K562 (cell line): ENCODE measurements around the gene TANC1. TPM values are rescaled to one million over a fixed set of nuclear protein-coding genes. Genes with fewer than 3 reads are reported as not detected.

Source experiments
- ATAC-seq: fragments of 200-7000 bp; cut with Tn5 transposase; 3 replicates; pipeline ENCODE4 v1.9.1; 2020; ENCODE audit warnings: moderate library complexity
- BruUV-seq: library from RNA; stranded (reverse); fragments of 400-500 nt; replicated peaks from 2 replicates; lab custom pipeline; 2021; lab: Mats Ljungman, UMichigan
- CTCF ChIA-PET: fragments of 300-600 bp; formaldehyde crosslinking; extraction: SDS; loops from one replicate; lab custom pipeline; 2021; ENCODE audit warnings: low intra/inter-chr PET ratio; lab: Yijun Ruan, JAX
- POLR2A ChIA-PET: fragments of 300-600, 350-650 bp; sonication (Branson Sonifier 250); formaldehyde crosslinking; extraction: SDS; loops from one replicate; lab custom pipeline; 2021; ENCODE audit warnings: antibody characterized with exemption, inconsistent platforms; lab: Yijun Ruan, JAX
- DNase-seq, 4 experiments: peaks; one replicate each; pipeline versions ENCODE4 v3.0.0 to v3.0.0-alpha.2; 2011 to 2018; ENCODE audit warnings: low spot score in 3 of 4, mixed read lengths in 3 of 4; ENCODE audit errors: extremely low read depth in 1 of 4
- FAIRE-seq: peaks from 2 replicates; lab custom pipeline; 2011; peaks lifted over from hg19 to GRCh38; lab: Jason Lieb, UNC
- H2AFZ ChIP-seq: 2 replicates; pipeline ENCODE4 v1.6.0; 2011; ENCODE audit warnings: low read depth, low read length, control low read depth, inconsistent platforms
- H3K27ac ChIP-seq: fragments of 200-600 bp; 3 replicates; pipeline ENCODE4 v1.8.0; 2011; ENCODE audit warnings: low read depth, mild to moderate bottlenecking, control low read depth, inconsistent platforms, low read length, moderate library complexity, mixed read lengths; ENCODE audit errors: extremely low read depth
- H3K27me3 ChIP-seq, 2 experiments: fragments of 300-600 bp in 1 of 2; 2 replicates in 1 of 2; 3 replicates in 1 of 2; pipeline versions ENCODE4 v1.6.0 to v1.8.0; 2011; ENCODE audit warnings: inconsistent platforms in 2 of 2, low read length in 2 of 2, mild to moderate bottlenecking in 1 of 2, mixed read lengths in 1 of 2, moderate library complexity in 1 of 2; ENCODE audit not compliant: control insufficient read depth in 2 of 2, insufficient read depth in 2 of 2
- H3K36me3 ChIP-seq: fragments of 300-600 bp; 3 replicates; pipeline ENCODE4 v1.8.0; 2011; ENCODE audit warnings: mild to moderate bottlenecking, low read length, inconsistent platforms; ENCODE audit not compliant: control insufficient read depth, insufficient read depth
- H3K4me1 ChIP-seq, 2 experiments: fragments of 200-600 bp in 1 of 2; replicated peaks in 1 of 2; 2 replicates in 1 of 2; 3 replicates in 1 of 2; pipeline versions ENCODE4 v1.5.1 to v1.8.0; 2011; ENCODE audit warnings: inconsistent platforms in 2 of 2, low read length in 2 of 2, mild to moderate bottlenecking in 1 of 2, mixed read lengths in 1 of 2, moderate library complexity in 1 of 2; ENCODE audit not compliant: control insufficient read depth in 2 of 2, insufficient read depth in 2 of 2
- H3K4me2 ChIP-seq: 2 replicates; pipeline ENCODE4 v1.6.1; 2011; ENCODE audit warnings: low read length, control low read depth, inconsistent platforms, mixed read lengths; ENCODE audit not compliant: insufficient read depth
- H3K4me3 ChIP-seq: fragments of 200-600 bp; sonication (generic), shearing (Covaris generic); 2 replicates; pipeline ENCODE4 v1.5.1; 2016; ENCODE audit warnings: control low read depth, inconsistent platforms
- H3K79me2 ChIP-seq: fragments of 200-600 bp; 3 replicates; pipeline ENCODE4 v1.8.0; 2011; ENCODE audit warnings: low read length, inconsistent platforms; ENCODE audit not compliant: control insufficient read depth, insufficient read depth
- H3K9ac ChIP-seq, 2 experiments: 2 replicates each; pipeline versions ENCODE4 v1.6.0 to v1.6.1; 2011; ENCODE audit warnings: low read depth in 2 of 2, low read length in 2 of 2, control low read depth in 1 of 2, inconsistent platforms in 1 of 2, mild to moderate bottlenecking in 1 of 2, mixed read lengths in 1 of 2; ENCODE audit not compliant: insufficient read depth in 1 of 2
- H3K9me1 ChIP-seq: one replicate; pipeline ENCODE4 v1.6.0; 2011; ENCODE audit warnings: inconsistent platforms, mild to moderate bottlenecking, low read length, moderate library complexity; ENCODE audit not compliant: control insufficient read depth, insufficient read depth
- H3K9me3 ChIP-seq: replicated peaks from 2 replicates; pipeline ENCODE4 v1.5.1; 2011; ENCODE audit warnings: low read depth, low read length, inconsistent platforms; ENCODE audit not compliant: control insufficient read depth, insufficient read depth
- H4K20me1 ChIP-seq: replicated peaks from 2 replicates; pipeline ENCODE4 v1.6.1; 2011; ENCODE audit warnings: low read length, inconsistent platforms, mixed read lengths; ENCODE audit not compliant: control insufficient read depth, insufficient read depth
- ATF3 ChIP-seq, 2 experiments: fragments of 450-650 bp in 1 of 2; sonication (generic) in 1 of 2; formaldehyde crosslinking in 1 of 2; IDR thresholded peaks in 1 of 2; conservative IDR thresholded peaks in 1 of 2; 2 replicates each; pipeline versions ENCODE4 v1.6.1 to v1.8.1; 2016 to 2023; ENCODE audit warnings: mild to moderate bottlenecking in 2 of 2, moderate library complexity in 2 of 2, inconsistent platforms in 1 of 2, missing genetic modification reagents in 1 of 2
- CBFA2T2 ChIP-seq: fragments of 450-650 bp; conservative IDR thresholded peaks from 2 replicates; pipeline ENCODE4 v1.6.1; 2017; ENCODE audit warnings: mild to moderate bottlenecking
- CHAMP1 ChIP-seq: fragments of 450-650 bp; IDR thresholded peaks from 2 replicates; pipeline ENCODE4 v1.6.1; 2016; ENCODE audit warnings: mild to moderate bottlenecking
- CLOCK ChIP-seq: fragments of 250-450 bp; sonication (Bioruptor Pico); IDR thresholded peaks from 2 replicates; pipeline ENCODE4 v1.4.0; 2020; ENCODE audit warnings: mild to moderate bottlenecking, moderate library complexity, borderline replicate concordance
- DLX4 ChIP-seq: fragments of 250-450 bp; sonication (Bioruptor Pico); IDR thresholded peaks from 2 replicates; pipeline ENCODE4 v1.6.1; 2021; ENCODE audit warnings: mild to moderate bottlenecking
- FOXJ3 ChIP-seq: sonication (generic); formaldehyde crosslinking; IDR thresholded peaks from 2 replicates; pipeline ENCODE4 v1.4.0; 2020; ENCODE audit warnings: mild to moderate bottlenecking, missing genetic modification reagents
- HDAC3 ChIP-seq: fragments of 450-650 bp; IDR thresholded peaks from 2 replicates; pipeline ENCODE4 v1.6.1; 2018; ENCODE audit warnings: borderline replicate concordance, mild to moderate bottlenecking, moderate library complexity; ENCODE audit not compliant: partially characterized antibody
- KDM2B ChIP-seq: fragments of 250-450 bp; sonication (Bioruptor Pico); IDR thresholded peaks from 2 replicates; pipeline ENCODE4 v1.8.0; 2021; ENCODE audit warnings: mild to moderate bottlenecking, moderate library complexity
- NCOA1 ChIP-seq: fragments of 450-650 bp; IDR thresholded peaks from 2 replicates; pipeline ENCODE4 v1.6.1; 2016; ENCODE audit warnings: low read depth
- NFIX ChIP-seq: fragments of 250-450 bp; sonication (Bioruptor Pico); IDR thresholded peaks from 2 replicates; pipeline ENCODE4 v1.4.0; 2020; ENCODE audit warnings: low read depth, mild to moderate bottlenecking, moderate library complexity
- NUFIP1 ChIP-seq: fragments of 450-650 bp; IDR thresholded peaks from 2 replicates; pipeline ENCODE4 v1.6.1; 2018; ENCODE audit not compliant: partially characterized antibody
- SUPT5H ChIP-seq: fragments of 450-650 bp; IDR thresholded peaks from 2 replicates; pipeline ENCODE4 v1.6.1; 2016
- ZNF184 ChIP-seq: sonication (generic); formaldehyde crosslinking; IDR thresholded peaks from 2 replicates; pipeline ENCODE4 v1.5.0; 2020; ENCODE audit warnings: missing genetic modification reagents
- WGBS: fragments of 100-300 bp; shearing (Covaris generic); methylation state at CpG from one replicate; pipeline ENCODE4 v1.1.6; 2016; ENCODE audit warnings: low coverage, mixed read lengths; ENCODE audit not compliant: insufficient coverage; ENCODE audit errors: missing lambda C conversion rate; 5-methylcytosine and 5-hydroxymethylcytosine counted together
- in situ Hi-C: fragments of 300-500 bp; cut with MboI; formaldehyde crosslinking; loops from 4 replicates; pipeline ENCODE4 v1.15.0; 2018; ENCODE audit warnings: inconsistent platforms, mixed read lengths
- intact Hi-C: fragments of 100-400 bp; cut with micrococcal nuclease; formaldehyde crosslinking; loops from 2 replicates; pipeline ENCODE4 v1.14.2; 2022
- polyA plus RNA-seq, 8 experiments: library from polyadenylated mRNA; depleted of rRNA in 4 of 8; stranded (reverse) in 5 of 8; unstranded in 3 of 8; fragments of >200 nt; fragmentation: Nextera tagmentation in 2 of 8; fragmentation: Illumina TruSeq in 1 of 8; extraction: Ambion mirVana in 2 of 8; extraction: Trizol in 1 of 8; gene quantifications; 2 replicates each; pipeline versions ENCODE4 v1.2.1 to v1.2.3, GENCODE V29; 2011 to 2014; ENCODE audit warnings: inconsistent platforms in 1 of 8, missing spikeins in 1 of 8
- total RNA-seq, 7 experiments: library from RNA; depleted of rRNA in 6 of 7; stranded (reverse); fragments of >200 nt in 6 of 7; fragmentation: Illumina TruSeq in 2 of 7; extraction: Trizol in 2 of 7; gene quantifications; 2 replicates each; pipeline versions ENCODE4 v1.2.1 to v1.2.3, GENCODE V29; 2011 to 2021; ENCODE audit warnings: low replicate concordance in 1 of 7
- TF ChIP-seq, protein P1 (sequence below): fragments of 450-650 bp; IDR thresholded peaks from 2 replicates; pipeline ENCODE4 v1.6.1; 2014; ENCODE audit warnings: low read depth, mild to moderate bottlenecking, moderate library complexity, borderline replicate concordance

The TANC1 gene
- total and polyA plus RNA-seq, 9 of the 15 experiments (the other 6 are each of a cell fraction or from before 2014, with no cell fraction given) = under 0.01 to 0.20 (median 0.07) TPM; not detected in 1

DNA sequence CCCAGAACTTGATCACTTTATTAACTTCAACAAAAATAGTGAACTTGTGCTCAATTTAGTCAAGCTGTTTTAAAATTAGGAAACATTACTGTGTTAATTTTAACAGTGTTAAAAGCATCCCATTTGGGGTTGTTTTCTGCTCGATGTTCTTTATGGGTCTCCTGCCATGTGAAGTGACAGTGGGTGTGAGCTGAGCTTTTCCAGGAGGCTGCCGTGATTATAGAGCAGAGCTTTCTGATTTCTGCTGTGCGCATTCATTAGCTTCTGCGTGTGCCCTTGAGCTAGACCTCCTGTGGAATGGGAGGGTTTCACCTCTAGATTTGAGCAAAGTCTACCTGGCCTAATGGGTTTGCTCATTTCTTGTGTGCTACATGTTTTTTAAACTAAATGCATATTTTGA is 196.6 kb downstream of the TANC1 start:
- POLR2A ChIA-PET = interaction anchor here (8.1 kb wide), 1 partner anchor 13 kb away, joined by 48 read pairs; no protein-coding TSS in a partner anchor
- no peak for TF ChIP-seq KDM2B
- TF ChIP-seq NFIX = no peak
- TF ChIP-seq CBFA2T2 = no peak
- TF ChIP-seq ATF3 (IDR thresholded peaks at IDR 0.05) = no peak
- no peak for TF ChIP-seq ATF3 (CRISPR knock-in tag; conservative IDR thresholded peaks at IDR 0.05)
- TF ChIP-seq, protein P1, sequence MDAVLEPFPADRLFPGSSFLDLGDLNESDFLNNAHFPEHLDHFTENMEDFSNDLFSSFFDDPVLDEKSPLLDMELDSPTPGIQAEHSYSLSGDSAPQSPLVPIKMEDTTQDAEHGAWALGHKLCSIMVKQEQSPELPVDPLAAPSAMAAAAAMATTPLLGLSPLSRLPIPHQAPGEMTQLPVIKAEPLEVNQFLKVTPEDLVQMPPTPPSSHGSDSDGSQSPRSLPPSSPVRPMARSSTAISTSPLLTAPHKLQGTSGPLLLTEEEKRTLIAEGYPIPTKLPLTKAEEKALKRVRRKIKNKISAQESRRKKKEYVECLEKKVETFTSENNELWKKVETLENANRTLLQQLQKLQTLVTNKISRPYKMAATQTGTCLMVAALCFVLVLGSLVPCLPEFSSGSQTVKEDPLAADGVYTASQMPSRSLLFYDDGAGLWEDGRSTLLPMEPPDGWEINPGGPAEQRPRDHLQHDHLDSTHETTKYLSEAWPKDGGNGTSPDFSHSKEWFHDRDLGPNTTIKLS = no peak
- TF ChIP-seq FOXJ3 (CRISPR knock-in tag) = no peak
- TF ChIP-seq DLX4 (CRISPR knock-in tag) = no peak
- TF ChIP-seq HDAC3 = no peak
- TF ChIP-seq CLOCK (CRISPR knock-in tag) = no peak
- TF ChIP-seq NCOA1 = no peak
- no peak for TF ChIP-seq CHAMP1
- no peak for TF ChIP-seq SUPT5H
- no peak for TF ChIP-seq ZNF184 (CRISPR knock-in tag)
- no peak for TF ChIP-seq NUFIP1

More for the DNA sequence above, 196.6 kb downstream of the TANC1 start:
- no peak overlapping the region for H3K4me2 ChIP-seq
- H3K9me1 ChIP-seq = no peaks in the 10 kb centered on the region
- CTCF ChIA-PET = interaction anchor here (0.5 kb wide), 1 partner anchor 427 kb away, joined by 4 read pairs; no protein-coding TSS in a partner anchor
- H3K4me1 ChIP-seq = no peaks in the 10 kb centered on the region
- H3K9ac ChIP-seq = no peak overlapping the region
- H3K79me2 ChIP-seq = no peaks in the 10 kb centered on the region
- ATAC-seq = no peak
- no peak for DNase-seq
- FAIRE-seq = no peak
- 14% methylated on average over 4 of the region's 4 CpGs for WGBS
- in situ Hi-C loops = no loop called here
- H4K20me1 ChIP-seq = no peaks in the 10 kb centered on the region
- no peak overlapping the region for H3K4me3 ChIP-seq
- BruUV-seq = no TSS peak
- no peak overlapping the region for H2AFZ ChIP-seq
- H3K27ac ChIP-seq = no peak overlapping the region
- intact Hi-C loops = no loop called here
- no peaks in the 10 kb centered on the region for H3K36me3 ChIP-seq
- H3K27me3 ChIP-seq = peaks cover 20 to 33% of the 10 kb centered on the region in 2 experiments
- H3K9me3 ChIP-seq = no peaks in the 10 kb centered on the region
